GM19438 (cell line): ENCODE data around the gene ZNF609.

Experiments
- ATAC-seq: cut with Tn5 transposase; IDR thresholded peaks from one replicate; pipeline ENCODE4 v1.9.1; 2021; ENCODE audit warnings: low read depth; ENCODE audit not compliant: unreplicated experiment

The ZNF609 gene

GRCh38 chr15:64687172-64687571 lies 226.8 kb downstream of the ZNF609 start:
- no peak for ATAC-seq

- ATAC-seq = no peak
Measured at GRCh38 chr15:64687688-64688087, 227.3 kb downstream of the ZNF609 start.

DNA sequence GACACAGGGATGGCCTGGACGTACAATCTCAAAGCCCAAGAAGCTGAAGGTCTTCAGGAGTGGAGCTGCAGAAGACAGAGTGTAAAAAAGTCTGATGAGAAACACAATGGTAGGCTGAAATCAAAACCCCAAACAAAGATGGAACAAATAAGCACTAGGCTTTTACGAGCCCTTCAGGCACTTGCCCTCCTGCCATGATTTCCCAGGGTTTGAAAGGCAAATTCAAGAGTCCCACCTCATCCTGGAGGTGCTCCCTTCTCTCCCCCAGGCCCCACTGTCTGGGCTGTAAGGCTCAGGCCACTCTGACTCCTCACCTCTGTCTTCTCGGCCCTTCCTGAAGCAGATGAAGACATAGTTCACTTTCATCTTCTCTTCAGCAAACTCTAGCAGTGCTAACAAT lies 228.4 kb downstream of the ZNF609 start:
- no peak for ATAC-seq

DNA sequence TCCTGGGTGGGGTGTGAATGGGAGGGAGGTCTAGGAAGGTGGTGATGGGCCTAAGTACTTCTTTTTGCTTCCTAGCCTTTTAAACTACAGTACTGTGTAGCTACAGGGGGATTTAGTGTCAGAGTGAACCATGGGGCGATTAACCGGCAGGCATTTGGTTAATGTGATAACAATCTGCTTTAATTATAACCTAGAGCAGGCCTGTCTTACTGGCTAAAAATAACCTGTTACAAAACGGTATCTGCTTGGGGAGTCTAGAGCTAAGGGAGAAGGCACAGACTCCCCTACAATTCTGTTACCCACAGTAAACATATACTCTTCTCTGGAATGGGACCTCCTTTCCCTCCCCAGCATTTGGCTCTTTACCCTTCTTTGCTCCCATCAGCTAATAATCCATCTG lies 229.6 kb downstream of the ZNF609 start:
- no peak for ATAC-seq

DNA sequence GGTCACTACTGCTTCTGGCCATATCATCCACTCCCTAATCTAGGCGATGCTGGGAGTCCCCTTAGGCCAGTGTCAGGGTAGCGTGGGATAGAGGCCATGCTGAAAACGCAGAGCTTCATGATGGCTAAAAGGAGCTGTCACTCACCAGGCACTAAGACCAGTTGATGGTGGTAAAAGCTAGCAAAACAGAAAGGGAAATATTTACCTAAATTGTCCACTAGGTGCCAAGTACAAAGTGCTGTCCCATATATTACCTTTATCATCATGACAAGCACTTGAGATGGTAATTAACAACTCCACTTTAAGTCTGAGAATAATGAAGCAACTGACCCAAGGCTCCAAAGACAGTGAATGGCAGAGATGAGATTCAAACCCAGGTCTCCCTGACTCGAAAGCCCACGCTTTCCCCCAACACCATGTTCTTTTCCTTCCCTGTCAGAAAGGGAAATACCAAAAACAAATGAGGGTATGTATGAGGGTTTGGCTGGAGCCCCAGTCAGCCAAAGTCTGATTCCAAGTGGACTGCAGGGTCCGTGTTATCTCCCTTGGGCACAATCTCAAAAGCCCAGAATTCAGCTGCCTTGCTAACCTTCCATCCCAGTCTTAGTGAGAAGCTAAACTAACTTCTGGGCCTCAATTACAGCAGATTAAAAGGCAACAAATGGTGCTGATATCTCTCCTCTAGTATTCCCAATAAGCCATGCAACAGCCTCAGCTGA lies 230.4 kb downstream of the ZNF609 start:
- no peak for ATAC-seq

DNA sequence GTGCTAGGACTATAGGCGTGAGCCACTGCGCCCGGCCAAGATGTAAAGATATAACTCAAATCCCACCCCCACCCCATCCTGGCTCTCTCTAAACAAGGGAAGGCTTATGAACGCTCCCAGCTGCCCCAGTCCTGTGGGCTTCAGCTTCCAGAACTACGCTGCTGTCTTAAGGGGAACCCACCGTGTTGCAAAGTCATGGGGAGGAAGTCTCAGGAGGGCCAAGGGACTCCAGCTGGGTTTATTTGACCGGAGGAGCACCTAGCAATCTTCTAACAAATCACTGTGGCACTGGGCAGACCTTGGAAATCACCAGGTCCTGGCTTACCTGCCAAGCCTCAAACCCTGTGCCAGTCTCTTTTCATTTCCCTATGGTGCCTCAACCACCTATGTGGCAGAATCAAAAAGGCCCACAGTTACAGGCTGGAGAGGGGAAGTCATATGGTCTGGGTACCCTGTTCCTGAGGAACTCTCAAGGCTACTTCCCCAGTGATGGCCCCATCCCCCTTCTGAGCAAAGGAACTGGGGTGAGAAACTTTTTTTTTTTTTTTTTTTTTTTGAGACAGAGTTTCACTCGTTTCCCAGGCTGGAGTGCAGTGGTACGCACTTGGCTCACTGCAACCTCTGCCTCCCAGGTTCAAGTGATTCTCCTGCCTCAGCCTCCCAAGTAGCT lies 231.7 kb downstream of the ZNF609 start:
- no peak for ATAC-seq

DNA sequence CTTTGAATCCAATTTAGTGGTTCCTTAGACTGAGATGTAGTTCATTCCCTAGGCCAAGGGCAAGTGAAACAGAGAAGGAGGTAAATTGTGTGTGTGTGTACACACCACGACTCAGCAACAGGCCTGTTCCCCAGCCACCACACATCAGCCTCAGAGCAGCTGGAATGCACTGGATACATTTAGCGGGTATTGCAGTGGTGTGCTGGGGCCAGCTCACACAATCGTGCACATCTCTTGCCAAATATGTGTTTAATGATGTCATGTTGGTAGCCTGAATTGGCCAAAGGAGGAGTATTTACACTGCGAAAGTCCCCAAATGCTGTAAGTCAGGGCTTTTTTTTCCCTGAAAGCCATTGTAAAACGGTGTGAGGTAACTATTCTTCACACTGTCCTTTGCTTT lies 232.8 kb downstream of the ZNF609 start:
- ATAC-seq = no peak

GRCh38 chr15:64694816-64695215 lies 234.4 kb downstream of the ZNF609 start:
- no peak for ATAC-seq

GRCh38 chr15:64695561-64695992 lies 235.2 kb downstream of the ZNF609 start:
- no peak for ATAC-seq

GRCh38 chr15:64696481-64696880 lies 236.1 kb downstream of the ZNF609 start:
- ATAC-seq = no peak

GRCh38 chr15:64697911-64698369 lies 237.6 kb downstream of the ZNF609 start:
- no peak for ATAC-seq

DNA sequence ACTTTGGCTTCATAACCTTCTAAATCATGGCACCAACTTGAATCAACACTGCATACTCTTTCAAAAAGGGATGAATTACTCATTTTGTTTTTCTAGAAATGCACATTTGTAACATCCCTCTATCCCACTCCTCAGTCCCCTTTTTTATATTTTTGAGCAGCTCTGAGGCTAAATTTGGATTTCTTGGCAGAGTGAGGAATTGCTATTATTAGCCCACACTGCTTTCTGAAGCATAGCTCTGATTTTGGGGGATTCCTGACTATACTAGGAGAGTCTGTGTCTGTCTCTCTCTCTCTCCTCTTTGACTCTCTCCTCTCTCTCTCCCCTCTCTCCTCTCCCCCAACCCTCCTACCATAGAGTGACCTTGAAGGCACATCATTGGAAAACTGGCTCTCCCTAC lies 238.4 kb downstream of the ZNF609 start:
- ATAC-seq = no peak

- ATAC-seq = no peak
Measured at GRCh38 chr15:64699751-64700388, 239.5 kb downstream of the ZNF609 start.

DNA sequence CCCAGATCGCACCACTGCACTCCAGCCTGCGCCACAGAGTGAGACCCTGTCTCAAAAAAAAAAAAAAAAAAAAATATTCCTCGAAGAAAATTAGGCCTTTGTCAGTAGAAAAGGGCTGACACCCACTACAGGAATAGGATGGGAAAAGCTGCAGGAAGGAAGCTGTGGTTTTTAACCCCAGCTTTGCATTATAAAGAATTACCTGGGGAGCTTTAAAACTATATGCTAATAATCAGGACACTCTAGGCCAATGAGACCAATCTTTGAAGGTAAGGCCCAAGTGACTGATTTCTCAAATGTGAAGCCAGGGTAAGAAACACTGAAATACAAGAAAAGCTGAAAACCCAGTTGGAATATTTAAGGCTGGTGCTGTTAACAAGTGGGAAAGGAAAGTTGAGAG lies 240.7 kb downstream of the ZNF609 start:
- no peak for ATAC-seq

DNA sequence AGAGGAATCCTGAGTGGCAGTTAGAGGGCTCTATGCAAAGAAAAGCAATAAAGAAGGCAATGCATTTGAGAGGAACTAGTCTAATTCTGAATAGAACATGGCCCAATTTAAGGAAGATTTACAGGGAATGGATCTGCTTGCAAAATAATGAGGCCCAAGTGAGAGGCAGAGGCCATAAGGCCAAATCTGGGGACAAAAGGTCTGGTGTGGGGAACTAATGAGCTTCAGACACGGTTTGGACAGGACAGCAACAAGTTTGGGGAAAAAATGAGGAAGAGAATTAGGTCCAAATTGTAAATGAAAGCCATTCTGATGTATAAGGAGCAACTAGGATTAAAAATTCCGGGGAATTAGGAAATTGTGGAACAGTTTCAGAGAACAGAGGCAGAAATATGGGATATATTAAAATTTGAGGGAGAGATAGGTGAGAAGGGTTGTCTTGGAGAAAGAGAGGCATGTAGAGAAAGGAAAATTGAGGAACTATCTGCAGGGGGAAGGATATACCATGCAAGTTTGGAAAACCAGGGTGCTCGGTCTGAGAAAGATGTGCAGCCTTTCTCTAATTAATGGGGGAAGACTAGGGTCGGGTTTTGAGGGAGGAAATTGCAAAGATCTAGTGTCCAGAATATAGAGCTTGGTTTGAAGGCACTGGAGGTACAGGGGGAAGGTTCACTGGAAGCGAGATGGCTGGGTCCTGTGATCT lies 241.3 kb downstream of the ZNF609 start:
- no peak for ATAC-seq

DNA sequence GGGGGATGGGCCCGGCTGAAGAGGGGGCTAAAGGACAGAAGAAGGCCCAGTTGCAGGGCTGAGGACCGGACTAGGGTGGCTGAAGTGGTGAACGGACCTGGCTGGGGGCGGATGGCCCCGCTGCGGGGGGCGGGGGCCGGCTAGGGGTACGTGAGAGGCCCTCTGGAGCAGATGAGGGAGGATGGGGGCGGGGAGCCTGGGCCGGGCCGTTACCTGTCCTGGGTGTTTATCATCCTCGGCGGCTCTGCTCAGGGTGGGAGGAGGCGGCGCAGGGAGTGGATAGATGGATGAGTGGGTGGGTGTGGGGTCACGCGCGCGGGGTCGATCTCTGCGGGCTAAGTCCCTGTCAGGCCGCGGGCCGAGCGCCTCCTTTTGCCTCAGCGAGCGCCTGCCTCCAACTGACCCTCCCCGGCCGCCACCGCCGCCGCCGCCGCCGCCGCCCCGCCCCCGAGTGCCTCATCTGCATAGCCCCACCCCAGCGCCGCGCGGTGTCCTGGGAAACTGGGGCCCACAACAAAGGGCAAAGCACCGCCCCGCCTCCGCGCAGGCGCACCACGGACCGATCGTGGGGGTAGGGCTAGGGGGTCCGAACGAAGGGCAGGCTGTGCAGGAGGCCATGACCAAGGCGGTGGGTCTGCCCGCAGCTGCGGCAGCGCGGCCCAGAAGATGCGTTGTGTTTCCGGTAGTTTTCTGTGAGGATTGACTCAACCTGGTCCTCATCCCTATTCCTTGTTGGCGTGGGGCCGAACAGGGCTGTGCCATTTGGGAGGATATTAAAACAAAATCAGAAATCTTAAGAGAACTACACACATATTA lies 242.6 kb downstream of the ZNF609 start:
- ATAC-seq = peak; percentile 80

- no peak for ATAC-seq
Measured at GRCh38 chr15:64703632-64703959, 243.2 kb downstream of the ZNF609 start.

DNA sequence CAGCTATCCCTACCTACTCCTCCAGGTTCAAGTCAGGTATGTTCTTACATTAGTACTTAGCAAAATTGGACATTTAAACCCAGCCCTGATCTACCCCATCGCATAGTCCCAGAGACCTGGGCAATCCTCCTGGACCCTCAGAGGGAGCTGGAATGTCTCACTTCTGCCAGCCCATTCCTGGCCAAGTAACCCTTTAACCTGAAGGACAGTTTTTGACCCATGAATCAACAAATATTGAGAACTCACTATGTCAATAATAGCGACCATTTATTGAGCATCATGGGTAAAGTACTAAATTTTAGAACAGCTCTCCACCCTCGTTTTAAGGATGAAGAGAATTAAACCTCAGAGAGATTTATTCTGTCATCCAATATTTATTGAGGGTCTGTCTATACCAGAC lies 244.6 kb downstream of the ZNF609 start:
- ATAC-seq = no peak

DNA sequence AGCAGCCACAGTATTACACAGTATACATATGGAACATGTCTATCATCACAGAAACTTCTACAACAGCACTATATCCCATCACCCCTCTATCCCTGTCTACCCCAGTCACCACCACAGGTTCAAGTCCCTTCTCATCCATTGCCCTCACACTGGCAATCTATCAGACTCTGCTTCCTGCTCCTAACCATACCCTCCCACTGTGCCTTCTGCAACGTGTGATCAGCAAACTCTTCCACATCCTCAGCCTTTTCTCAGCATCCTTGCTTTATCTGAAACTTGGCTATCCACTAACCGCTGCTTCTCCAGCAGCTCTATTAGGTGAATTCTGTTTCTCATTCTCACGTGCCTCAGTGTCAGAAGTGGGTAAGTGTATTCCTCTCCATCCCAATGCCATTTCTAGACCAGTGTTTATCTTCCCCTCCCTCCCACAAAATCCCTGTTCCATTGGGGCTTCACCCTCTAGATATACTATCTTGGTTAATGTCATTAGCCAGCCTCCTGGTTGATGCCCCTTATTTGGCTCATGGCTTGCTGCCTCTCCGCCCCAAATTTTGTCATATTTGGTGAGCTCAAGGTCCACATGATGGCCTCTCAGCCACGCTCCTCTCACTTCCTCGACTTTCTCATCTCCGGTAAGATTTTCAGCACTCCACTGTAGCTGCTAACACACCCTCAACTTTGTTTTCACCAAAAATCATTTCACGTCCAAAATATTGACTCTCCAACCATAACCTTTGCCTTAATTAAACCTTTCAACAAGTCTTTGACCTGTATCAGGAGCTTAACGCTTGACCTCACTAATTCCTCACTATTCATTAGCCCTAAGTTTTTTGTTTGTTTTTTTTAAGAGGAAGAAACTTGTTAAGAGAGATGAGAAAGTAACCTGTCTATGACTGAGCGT lies 245.9 kb downstream of the ZNF609 start:
- ATAC-seq = no peak
